ENCODE measurements around the gene NALCN. TPM values are rescaled to one million over a fixed set of nuclear protein-coding genes. Genes with fewer than 3 reads are reported as not detected.

NALCN gene
- total and polyA plus RNA-seq, 4 donors = 0.09 to 0.92 (median 0.18) TPM

DNA sequence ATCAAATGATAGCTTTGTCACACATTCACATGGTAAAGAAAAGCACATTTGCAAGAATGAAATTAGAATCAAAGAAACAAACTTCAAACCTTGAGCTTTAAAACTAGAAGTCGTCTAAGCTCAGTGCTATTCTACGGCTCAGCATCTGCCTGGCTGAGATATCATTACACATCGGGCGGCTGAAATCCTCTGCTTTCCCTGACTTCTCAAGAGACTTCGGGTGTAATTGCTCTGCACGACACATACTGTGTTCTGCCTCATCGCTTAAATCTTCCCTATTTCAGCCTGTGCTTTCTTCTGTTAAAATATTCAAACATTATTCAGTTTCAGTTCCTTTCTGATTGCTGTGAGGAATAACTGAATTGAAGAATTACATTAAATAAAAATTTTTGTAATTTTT, 265.3 kb downstream of the NALCN start:
- Histone ChIP-seq H3K9me3 (ENCODE audit: control insufficient read depth in 4 of 4, low read length in 3 of 4) (no peaks in the 10 kb centered on the region), H3K4me1 (ENCODE audit: control insufficient read depth in 4 of 4, insufficient read depth in 4 of 4, low read length in 3 of 4) (no peaks in the 10 kb centered on the region), H3K27ac (ENCODE audit: low read depth in 1 of 2, low read length in 2 of 2) (no peak overlapping the region), H3K36me3 (ENCODE audit: control insufficient read depth in 4 of 4, insufficient read depth in 3 of 4, low read depth in 1 of 4, low read length in 3 of 4) (no peaks in the 10 kb centered on the region), H3K27me3 (ENCODE audit: control insufficient read depth in 4 of 4, insufficient read depth in 4 of 4, low read length in 3 of 4) (peaks cover 0 to 5% (median 0%) of the 10 kb centered on the region in 4 donors), H3K9ac (ENCODE audit: low read depth in 1 of 2, low read length in 2 of 2) (no peak overlapping the region), H3K4me3 (ENCODE audit: low read depth in 1 of 3, low read length in 3 of 3) (no peak overlapping the region)
- TF ChIP-seq FOXA1 (IDR thresholded peaks at IDR 0.05) (no peak), RXRA (IDR thresholded peaks at IDR 0.05) (no peak), YY1 (IDR thresholded peaks at IDR 0.05) (no peak)
- TF ChIP-seq, protein P1, sequence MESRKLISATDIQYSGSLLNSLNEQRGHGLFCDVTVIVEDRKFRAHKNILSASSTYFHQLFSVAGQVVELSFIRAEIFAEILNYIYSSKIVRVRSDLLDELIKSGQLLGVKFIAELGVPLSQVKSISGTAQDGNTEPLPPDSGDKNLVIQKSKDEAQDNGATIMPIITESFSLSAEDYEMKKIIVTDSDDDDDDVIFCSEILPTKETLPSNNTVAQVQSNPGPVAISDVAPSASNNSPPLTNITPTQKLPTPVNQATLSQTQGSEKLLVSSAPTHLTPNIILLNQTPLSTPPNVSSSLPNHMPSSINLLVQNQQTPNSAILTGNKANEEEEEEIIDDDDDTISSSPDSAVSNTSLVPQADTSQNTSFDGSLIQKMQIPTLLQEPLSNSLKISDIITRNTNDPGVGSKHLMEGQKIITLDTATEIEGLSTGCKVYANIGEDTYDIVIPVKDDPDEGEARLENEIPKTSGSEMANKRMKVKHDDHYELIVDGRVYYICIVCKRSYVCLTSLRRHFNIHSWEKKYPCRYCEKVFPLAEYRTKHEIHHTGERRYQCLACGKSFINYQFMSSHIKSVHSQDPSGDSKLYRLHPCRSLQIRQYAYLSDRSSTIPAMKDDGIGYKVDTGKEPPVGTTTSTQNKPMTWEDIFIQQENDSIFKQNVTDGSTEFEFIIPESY (IDR thresholded peaks at IDR 0.05) = no peak
- no peak for DNase-seq (ENCODE audit: low spot score)
- WGBS = 33% methylated on average over 7 of the region's 7 CpGs

DNA sequence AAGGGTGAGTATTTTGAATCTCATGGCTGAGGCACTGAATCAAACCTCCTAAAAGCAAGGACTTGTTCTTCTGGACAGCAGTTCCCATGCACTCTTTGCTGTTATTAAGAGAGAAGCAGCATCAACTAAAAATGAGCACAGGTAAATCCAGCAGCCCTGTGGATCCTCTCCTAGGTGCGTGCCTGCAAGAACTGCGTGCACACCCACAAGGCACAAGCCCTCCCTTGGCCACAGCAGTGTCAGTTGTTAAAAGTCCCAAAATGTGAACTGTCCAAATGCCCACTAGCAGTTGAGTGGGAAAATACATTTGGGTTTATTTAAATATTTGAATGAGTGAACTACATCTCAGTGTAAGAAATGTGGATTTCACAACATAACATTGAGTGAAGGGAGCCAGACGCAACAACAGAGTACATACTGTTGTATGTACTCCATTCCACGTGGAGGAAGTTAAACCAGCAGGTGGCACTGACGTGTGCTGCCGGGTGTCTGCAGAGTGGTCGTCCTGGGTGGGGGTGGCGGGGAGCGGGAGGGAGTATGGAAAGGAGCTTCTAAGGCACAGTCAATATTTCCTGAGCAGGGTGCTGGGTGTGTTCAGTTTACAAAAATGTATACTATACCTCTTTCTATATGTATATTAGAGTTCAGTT, 266.4 kb downstream of the NALCN start:
- Histone ChIP-seq H3K4me1 (ENCODE audit: control insufficient read depth in 4 of 4, insufficient read depth in 4 of 4, low read length in 3 of 4) (no peaks in the 10 kb centered on the region), H3K27me3 (ENCODE audit: control insufficient read depth in 4 of 4, insufficient read depth in 4 of 4, low read length in 3 of 4) (peaks cover 0 to 5% (median 0%) of the 10 kb centered on the region in 4 donors), H3K9me3 (ENCODE audit: control insufficient read depth in 4 of 4, low read length in 3 of 4) (no peaks in the 10 kb centered on the region), H3K4me3 (ENCODE audit: low read depth in 1 of 3, low read length in 3 of 3) (no peak overlapping the region), H3K9ac (ENCODE audit: low read depth in 1 of 2, low read length in 2 of 2) (no peak overlapping the region), H3K27ac (ENCODE audit: low read depth in 1 of 2, low read length in 2 of 2) (no peak overlapping the region), H3K36me3 (ENCODE audit: control insufficient read depth in 4 of 4, insufficient read depth in 3 of 4, low read depth in 1 of 4, low read length in 3 of 4) (no peaks in the 10 kb centered on the region)
- no peak for DNase-seq (ENCODE audit: low spot score)
- 30% methylated on average over 9 of the region's 9 CpGs for WGBS
- peak in 1 of 2 donors; percentile 30 for TF ChIP-seq RAD21 (IDR thresholded peaks at IDR 0.05)
- TF ChIP-seq, protein P2, sequence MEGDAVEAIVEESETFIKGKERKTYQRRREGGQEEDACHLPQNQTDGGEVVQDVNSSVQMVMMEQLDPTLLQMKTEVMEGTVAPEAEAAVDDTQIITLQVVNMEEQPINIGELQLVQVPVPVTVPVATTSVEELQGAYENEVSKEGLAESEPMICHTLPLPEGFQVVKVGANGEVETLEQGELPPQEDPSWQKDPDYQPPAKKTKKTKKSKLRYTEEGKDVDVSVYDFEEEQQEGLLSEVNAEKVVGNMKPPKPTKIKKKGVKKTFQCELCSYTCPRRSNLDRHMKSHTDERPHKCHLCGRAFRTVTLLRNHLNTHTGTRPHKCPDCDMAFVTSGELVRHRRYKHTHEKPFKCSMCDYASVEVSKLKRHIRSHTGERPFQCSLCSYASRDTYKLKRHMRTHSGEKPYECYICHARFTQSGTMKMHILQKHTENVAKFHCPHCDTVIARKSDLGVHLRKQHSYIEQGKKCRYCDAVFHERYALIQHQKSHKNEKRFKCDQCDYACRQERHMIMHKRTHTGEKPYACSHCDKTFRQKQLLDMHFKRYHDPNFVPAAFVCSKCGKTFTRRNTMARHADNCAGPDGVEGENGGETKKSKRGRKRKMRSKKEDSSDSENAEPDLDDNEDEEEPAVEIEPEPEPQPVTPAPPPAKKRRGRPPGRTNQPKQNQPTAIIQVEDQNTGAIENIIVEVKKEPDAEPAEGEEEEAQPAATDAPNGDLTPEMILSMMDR (IDR thresholded peaks at IDR 0.05; ENCODE audit: low read depth, low read length, missing input control) = no peak

DNA sequence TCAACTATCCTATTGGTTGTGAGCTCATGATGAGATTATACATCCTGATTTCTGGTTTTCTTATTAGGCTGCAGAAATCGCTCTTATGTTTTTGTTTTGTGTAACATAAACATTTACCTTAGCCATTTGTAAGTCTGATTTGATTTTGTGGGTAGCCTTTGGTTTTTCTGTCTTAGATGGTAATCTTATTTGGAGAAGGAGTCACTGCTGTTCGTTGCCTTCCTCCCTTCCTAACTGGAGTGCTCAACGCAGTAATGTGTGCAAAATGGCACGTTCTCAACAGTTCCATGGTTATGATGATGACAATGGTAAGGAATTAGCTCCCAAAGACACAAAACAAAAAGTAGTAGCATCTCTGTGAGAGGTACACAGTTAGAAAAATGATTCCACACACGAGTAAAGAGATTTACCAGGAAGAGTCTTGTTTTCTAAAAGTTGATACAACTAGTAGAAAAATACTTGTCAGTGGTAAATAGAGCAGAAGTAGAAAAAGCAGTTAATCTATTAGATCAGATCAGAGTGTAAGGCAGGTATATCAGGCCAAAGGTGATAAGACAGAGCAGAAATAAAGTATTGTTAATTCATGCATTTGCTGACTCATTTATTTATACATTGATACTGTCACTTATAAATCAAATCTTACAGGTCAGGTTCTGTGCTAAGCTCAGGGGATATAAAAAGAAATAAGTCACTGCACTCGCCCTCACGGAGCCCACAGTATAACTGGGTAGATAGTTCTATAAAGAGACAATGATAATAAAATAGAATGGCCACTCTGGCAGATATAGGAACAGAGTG, 270.0 kb downstream of the NALCN start:
- no peak overlapping the region for H3K27ac ChIP-seq (ENCODE audit: low read depth in 1 of 2, low read length in 2 of 2)
- H3K27me3 ChIP-seq (ENCODE audit: control insufficient read depth in 4 of 4, insufficient read depth in 4 of 4, low read length in 3 of 4) = peaks cover 0 to 12% (median 0%) of the 10 kb centered on the region in 4 donors
- H3K4me1 ChIP-seq (ENCODE audit: control insufficient read depth in 4 of 4, insufficient read depth in 4 of 4, low read length in 3 of 4) = no peaks in the 10 kb centered on the region
- H3K9me3 ChIP-seq (ENCODE audit: control insufficient read depth in 4 of 4, low read length in 3 of 4) = no peaks in the 10 kb centered on the region
- H3K4me3 ChIP-seq (ENCODE audit: low read depth in 1 of 3, low read length in 3 of 3) = no peak overlapping the region
- H3K36me3 ChIP-seq (ENCODE audit: control insufficient read depth in 4 of 4, insufficient read depth in 3 of 4, low read depth in 1 of 4, low read length in 3 of 4) = no peaks in the 10 kb centered on the region
- H3K9ac ChIP-seq (ENCODE audit: low read depth in 1 of 2, low read length in 2 of 2) = no peak overlapping the region
- DNase-seq (ENCODE audit: low spot score) = no peak
- WGBS = 74% methylated on average over 7 of the region's 7 CpGs
- TF ChIP-seq RXRA (IDR thresholded peaks at IDR 0.05) = no peak
- TF ChIP-seq YY1 (IDR thresholded peaks at IDR 0.05) = no peak
- no peak for TF ChIP-seq HNF4A (conservative IDR thresholded peaks at IDR 0.05)
- TF ChIP-seq JUND (IDR thresholded peaks at IDR 0.05) = no peak
- TF ChIP-seq, protein P2 (IDR thresholded peaks at IDR 0.05; ENCODE audit: low read depth, low read length, missing input control) = no peak
- no peak for TF ChIP-seq FOXA2 (IDR thresholded peaks at IDR 0.05)
- TF ChIP-seq, protein P3, sequence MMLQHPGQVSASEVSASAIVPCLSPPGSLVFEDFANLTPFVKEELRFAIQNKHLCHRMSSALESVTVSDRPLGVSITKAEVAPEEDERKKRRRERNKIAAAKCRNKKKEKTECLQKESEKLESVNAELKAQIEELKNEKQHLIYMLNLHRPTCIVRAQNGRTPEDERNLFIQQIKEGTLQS (IDR thresholded peaks at IDR 0.05) = no peak
- no peak for TF ChIP-seq NR2F2 (IDR thresholded peaks at IDR 0.05)
- TF ChIP-seq, protein P4, sequence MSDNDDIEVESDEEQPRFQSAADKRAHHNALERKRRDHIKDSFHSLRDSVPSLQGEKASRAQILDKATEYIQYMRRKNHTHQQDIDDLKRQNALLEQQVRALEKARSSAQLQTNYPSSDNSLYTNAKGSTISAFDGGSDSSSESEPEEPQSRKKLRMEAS (IDR thresholded peaks at IDR 0.05) = no peak
- TF ChIP-seq SP1 (IDR thresholded peaks at IDR 0.05) = no peak
- no peak for TF ChIP-seq EGR1 (IDR thresholded peaks at IDR 0.05; ENCODE audit: low read depth in 2 of 2)
- no peak for TF ChIP-seq HNF4G (IDR thresholded peaks at IDR 0.05)
- no peak for TF ChIP-seq RAD21 (IDR thresholded peaks at IDR 0.05)
- TF ChIP-seq TAF1 (conservative IDR thresholded peaks at IDR 0.05) = no peak

Measured in liver (tissue), 9 donors.